T-helper 9 cell (primary cell): ENCODE data around the gene CMC1.
"Not testable (repeated sequence)": the region's sequence is repeated elsewhere in the genome, so short reads cannot be mapped to it uniquely, and the experiment has no call there.

Source experiments
- DNase-seq: peaks from one replicate; pipeline ENCODE4 v3.0.0-alpha.2; 2020

Gene CMC1

DNA sequence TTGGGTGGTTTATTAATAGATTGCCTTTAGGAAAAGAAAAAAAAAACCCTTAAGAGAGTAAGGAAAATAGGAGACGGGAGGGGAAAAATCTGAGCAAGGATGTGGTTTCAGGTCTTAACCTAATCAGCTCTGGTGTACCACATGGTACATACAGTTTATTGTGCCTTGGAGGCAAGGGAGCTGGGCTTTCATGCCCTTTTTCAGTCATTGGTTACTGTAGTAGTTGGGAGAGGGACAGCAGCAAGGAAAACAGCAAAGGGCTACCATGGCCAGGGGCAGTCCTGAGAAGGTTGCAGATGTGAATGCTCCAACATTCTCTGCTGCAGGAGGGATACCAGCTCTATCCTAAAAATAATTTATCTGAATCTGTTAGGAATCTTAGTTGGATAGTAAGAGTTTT lies 5.9 kb downstream of the CMC1 start:
- DNase-seq, result no peak

DNA sequence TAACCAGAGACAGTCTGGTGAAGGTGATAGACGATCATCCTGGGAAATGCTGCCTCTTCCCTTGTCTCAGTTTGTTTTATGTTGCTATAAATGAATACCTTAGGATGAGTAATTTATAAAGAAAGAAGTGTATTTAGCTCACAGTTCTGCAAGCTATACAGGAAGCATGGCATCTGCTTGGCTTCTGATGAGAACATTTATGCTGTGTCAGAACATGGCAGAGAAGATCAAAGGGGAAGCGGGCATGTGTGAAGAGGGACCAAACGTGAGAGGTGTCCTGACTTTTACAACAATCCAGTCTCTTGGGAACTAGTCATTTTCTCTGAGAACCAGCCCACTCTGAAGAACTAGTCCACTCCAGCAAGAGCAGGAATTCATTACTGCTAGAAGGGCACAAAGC lies 9.6 kb downstream of the CMC1 start:
- no peak for DNase-seq

DNA sequence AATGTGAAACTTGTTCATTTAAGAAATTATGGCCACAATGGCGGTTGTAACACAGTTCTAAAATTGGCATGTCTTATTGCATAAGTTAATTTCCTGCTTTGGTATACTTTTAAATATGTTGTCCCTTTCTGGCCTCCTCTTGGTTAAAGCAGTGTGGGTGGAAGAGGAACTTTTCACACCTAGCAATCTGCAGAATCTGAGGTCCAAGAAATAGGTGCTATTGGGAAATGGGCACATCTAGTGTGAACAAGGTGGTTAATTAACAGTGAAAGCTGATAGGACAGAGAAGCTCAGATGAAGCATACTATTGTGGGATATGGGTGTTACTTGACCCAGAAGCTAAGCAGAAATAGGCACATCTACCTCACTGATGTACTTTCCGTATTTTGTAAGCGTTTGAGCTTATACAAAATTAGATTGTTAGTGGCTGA lies 10.6 kb downstream of the CMC1 start:
- no peak for DNase-seq

DNA sequence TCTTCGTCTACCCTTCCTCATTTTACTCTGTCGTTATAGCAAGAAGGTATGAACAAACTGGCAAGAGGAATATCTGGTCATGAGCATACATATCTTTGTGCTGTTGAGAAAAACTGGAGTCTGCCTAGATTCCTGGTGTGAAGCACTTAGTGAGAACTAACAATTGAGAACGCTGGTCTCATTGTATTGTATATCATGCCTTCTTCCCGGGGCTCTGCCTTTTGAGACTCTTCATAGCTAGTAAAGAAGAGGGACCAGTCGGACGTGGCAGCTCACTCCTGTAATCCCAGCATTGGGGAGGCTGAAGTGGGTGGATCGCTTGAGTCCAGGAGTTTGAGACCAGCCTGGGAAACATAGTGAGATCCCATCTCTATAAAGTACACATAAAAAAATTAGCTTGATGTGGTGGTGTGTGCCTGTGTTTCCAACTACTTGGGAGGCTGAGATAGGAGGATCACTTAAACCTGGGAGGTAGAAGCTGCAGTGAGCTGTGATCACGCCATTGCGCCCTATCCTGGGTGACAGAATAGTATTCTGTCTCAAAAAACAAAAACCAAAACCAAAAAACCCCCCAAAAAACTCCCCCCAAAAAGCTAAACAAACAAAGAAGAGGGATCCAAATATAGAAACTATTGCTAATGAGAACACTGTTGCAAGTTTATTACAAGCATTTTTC lies 11.8 kb downstream of the CMC1 start:
- no peak for DNase-seq

DNA sequence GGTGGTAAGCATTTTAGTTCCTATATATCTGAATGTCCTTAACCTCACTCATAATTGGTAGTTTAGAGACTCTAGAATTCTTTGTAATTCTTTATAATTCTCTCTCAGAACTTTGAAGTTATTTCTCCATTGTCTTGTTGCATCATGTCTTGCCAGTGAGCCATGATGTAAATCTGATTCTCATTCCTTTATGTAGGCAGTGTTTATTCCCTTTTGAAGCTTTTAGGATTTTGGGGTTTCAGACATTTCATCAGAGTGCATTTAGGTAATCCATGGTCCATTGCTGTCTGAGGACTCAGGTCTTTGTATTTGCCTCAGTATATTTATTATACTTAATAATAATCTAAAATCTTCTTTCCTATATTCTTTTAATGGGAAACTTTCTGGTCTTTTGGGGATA lies 20.6 kb downstream of the CMC1 start:
- DNase-seq, result no peak

DNA sequence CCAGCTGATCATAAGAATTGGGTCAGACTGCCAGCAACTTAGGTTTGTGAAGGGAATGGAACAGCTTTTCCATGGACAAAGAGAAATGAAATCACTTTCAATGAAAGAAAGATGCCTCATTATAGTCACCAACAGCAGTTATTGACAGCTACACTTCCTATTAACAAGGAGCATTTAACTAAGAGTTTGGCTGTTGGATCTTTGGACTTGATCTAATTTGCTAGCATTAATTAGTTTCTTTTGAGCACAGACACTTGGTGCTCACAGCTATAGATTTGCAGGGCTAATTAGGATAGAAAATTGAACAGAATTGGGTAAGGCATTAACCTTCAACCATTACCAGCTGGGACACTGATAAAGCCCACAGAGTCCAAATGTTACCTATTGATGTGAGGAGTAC lies 24.2 kb downstream of the CMC1 start:
- DNase-seq, result no peak

DNA sequence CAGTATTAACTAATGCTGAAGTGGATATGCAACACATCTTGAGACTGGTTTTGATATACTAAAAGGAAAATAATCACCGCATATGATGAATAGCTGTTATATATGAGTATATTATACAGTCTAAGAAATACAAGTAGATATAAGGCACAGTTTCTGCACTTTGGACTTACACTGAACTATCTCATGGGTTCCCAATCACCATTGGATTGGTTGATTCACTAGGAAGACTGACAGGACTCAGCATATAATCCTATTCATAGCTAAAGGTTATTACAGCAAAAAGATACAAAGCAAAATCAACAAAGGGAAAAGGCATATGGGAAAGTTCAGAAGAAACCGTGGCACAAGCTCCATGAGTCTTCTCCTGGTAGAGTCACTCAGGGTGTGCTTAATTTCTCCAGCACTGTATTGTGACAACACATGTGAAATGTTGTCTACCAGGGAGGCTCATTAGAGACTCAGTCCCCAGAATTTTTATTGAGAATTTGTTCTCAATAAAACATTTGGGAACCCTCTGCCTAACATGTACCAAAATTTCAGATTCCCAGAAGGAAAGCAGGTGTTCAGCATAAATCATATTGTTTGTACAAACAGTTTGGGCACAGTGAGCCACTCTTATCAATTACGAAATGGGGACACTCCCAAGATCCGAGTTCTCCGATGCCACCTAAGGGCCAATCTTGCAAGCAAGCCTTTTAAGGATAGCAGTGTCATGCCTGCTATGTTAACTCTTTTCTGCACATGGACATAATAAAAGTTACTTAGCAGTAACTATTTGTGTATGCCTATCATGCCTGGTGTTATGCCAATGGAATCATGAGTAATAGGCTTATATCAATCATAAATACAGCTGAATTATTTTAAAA lies 26.8 kb downstream of the CMC1 start:
- DNase-seq, result no peak

DNA sequence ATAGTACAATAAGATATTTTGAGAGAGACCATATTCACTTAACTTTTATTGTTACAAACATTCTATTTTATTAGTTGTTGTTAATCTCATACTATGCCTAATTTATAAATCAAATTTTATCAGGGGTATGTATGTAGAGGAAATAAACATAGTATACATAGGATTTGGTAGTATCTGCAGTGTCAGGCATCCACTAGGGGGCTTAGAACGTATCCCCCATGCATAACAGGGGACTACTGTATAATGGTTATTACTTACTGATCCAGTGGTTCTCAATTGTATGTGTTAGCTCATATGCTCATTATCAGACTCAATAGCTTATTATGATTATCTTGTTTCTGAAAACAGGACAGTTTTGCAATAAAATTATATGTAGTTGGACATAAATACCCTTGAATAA lies 27.6 kb downstream of the CMC1 start:
- DNase-seq, result no peak

DNA sequence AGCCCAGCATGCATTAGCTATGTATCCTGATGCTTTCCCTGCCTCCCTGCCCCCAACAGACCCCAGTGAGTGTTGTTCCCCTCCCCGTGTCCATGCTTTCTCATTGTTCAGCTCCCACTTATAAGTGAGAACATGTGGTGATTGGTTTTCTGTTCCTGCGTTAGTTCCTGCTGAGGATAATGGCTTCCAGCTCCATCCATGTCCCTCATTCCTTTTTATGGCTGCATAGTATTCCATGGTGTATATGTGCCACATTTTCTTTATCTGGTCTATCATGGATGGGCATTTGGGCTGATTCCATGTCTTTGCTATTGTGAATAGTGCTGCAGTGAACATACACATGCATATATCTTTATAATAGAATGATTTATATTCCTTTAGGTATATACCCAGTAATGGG lies 28.5 kb downstream of the CMC1 start:
- not testable (repeated sequence) for DNase-seq

GRCh38 chr3:28273837-28274236 lies 32.4 kb downstream of the CMC1 start:
- no peak for DNase-seq

DNA sequence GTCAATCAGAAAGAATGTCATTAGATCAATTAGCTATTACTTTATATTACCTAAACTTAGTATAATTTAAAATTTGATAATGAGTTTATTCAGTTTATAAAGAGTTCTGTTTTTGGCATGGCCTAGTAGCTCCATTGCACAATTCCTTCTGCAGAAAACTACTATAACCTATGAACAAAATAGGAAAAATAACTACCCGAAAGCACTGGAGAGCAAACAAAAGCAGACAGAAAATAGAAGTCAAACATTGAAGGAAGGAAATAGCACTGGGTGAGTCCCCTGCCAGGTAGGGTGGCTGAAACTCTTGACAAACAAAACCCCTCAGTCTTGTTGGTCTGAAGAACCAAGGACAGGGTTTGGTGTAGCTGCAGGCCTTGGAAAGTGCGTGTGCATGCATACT lies 37.5 kb downstream of the CMC1 start:
- no peak for DNase-seq

- DNase-seq, result no peak
Observed at GRCh38 chr3:28279770-28280169, 38.4 kb downstream of the CMC1 start.

- DNase-seq, result no peak
Observed at GRCh38 chr3:28280781-28281180, 39.4 kb downstream of the CMC1 start.

DNA sequence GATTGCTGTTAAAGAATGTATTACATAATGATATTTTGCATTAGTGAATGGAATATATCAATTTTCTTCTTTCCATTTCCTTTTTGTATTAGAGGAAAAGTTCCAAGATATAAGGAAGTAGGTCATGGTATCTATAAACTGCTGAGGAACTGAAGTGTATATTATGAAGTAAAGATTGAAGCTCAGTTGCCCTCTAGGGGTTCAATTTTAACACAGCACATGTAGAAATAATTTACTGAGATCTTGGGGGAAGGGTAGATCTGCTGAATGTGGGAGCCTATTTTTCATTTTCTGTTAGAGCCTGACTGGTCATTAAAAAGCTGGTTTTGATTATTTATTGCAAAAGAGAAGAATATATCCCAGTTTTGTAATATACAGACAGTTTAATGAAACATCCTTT lies 45.2 kb downstream of the CMC1 start:
- no peak for DNase-seq

DNA sequence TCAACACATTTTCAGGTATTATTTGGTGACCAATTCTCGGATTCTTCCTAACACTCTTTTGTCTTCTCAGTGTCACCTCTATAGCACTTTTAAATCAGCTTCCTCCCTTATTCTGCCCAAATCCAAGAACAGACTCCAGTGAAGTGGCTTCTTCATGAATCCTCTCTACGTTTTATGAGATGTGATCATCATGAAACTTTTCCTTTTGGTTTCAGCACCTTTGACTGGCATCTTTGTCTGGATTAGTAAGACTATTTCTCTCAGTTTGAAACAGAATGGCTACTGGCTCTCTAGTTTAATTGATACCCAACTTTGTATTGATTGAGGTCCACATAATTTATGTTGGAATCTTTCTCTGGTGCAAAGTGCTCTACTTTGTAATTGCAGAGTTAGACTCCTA lies 45.6 kb downstream of the CMC1 start:
- no peak for DNase-seq

DNA sequence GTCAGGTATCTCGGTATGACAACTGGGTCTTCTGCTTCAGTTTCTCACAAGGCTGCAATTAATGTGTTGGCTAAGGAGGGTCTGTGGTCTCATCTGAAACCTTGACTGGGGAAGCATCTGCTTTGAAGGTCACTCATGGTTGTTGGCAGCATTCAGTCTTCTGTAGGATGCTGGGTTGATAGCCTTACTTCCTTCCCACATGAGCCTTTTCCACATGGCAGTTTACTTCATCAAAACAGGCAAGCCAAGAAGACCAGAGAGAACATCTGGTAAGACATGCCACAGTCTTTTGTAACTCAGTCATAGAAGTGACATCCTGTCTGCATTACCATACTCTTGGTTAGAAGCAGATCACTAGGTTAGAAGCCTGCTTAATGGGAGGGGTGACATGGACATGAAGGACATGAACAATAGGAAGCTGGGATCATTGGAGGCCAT lies 49.5 kb downstream of the CMC1 start:
- no peak for DNase-seq

- no peak for DNase-seq
Observed at GRCh38 chr3:28291577-28291976, 50.2 kb downstream of the CMC1 start.

DNA sequence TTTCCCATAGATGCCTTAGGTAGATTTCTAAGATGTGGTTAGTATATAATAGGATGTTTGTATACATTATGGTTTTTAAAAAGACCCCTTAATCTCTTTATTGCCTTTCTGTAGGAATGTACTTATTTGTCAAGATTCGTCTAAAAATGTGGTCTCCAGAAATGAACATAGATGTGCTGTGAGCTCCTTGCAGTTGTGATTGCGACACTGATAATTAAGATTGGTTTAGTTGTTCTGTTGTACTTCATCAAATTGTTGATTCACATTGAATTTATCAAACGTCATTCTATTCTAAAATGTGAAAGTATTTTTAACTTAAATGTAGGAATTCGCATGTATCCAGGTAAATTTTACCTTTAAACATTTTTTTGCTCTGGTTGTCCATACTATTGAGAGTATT lies 51.2 kb downstream of the CMC1 start:
- DNase-seq, result no peak

- no peak for DNase-seq
Observed at GRCh38 chr3:28294667-28295413, 53.4 kb downstream of the CMC1 start.

DNA sequence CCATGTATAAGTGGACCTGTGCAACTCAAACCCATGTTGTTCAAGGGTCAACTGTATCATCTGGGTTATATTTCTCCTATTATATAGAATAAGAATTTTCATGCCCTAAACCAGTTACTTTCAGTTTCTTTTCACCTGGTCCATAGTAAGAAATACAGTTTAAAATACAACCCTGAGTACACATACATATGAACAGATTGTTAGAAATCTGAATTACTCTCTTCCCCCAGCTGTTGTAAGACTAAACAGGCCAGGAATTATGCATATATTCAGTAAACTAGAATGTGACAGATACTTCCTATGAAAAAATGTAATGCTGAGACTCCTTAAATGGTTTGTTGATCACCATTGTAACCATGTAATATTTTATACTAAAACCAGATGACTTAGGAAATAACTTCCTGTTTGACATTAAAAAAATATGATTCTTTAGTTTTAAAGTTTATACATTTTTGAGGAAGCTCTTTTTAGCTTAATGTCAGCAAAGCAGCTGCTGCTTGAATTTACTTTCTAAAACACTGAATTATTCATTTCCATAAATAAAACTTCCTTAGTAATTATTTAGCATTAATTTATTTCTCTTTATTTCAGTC lies 54.6 kb downstream of the CMC1 start:
- DNase-seq, result no peak

- DNase-seq, result no peak
Observed at GRCh38 chr3:28299705-28300104, 58.3 kb downstream of the CMC1 start.

GRCh38 chr3:28300345-28300962 lies 59.0 kb downstream of the CMC1 start:
- DNase-seq, result no peak

GRCh38 chr3:28301688-28302087 lies 60.3 kb downstream of the CMC1 start:
- no peak for DNase-seq
